HFF-Myc (cell line): ENCODE measurements around the gene ARHGAP42.

Experiments
- DNase-seq: peaks from one replicate; pipeline ENCODE4 v3.0.0-alpha.2; 2011; ENCODE audit warnings: low read depth; ENCODE audit errors: extremely low read depth
- H3K4me3 ChIP-seq: replicated peaks from 2 replicates; pipeline ENCODE4 v1.5.1; 2011; ENCODE audit warnings: low read depth, mild to moderate bottlenecking, control low read depth, low read length
- CTCF ChIP-seq: IDR thresholded peaks from 2 replicates; pipeline ENCODE4 v1.5.1; 2012; ENCODE audit warnings: mild to moderate bottlenecking, low read depth, low read length, control low read depth; ENCODE audit errors: missing control alignments

ARHGAP42 gene

GRCh38 chr11:100778166-100778785 lies 91.2 kb downstream of the ARHGAP42 start:
- no peak overlapping the region for H3K4me3 ChIP-seq
- no peak for TF ChIP-seq CTCF
- no peak for DNase-seq

GRCh38 chr11:100780470-100780869 lies 93.4 kb downstream of the ARHGAP42 start:
- no peak overlapping the region for H3K4me3 ChIP-seq
- no peak for DNase-seq
- TF ChIP-seq CTCF: no peak

- no peak overlapping the region for H3K4me3 ChIP-seq
- DNase-seq: no peak
- no peak for TF ChIP-seq CTCF
Measured at GRCh38 chr11:100785148-100785983, 98.3 kb downstream of the ARHGAP42 start.

- no peak overlapping the region for H3K4me3 ChIP-seq
- no peak for DNase-seq
- TF ChIP-seq CTCF: no peak
Measured at GRCh38 chr11:100788561-100789295, 101.6 kb downstream of the ARHGAP42 start.

- DNase-seq: no peak
- TF ChIP-seq CTCF: no peak
- H3K4me3 ChIP-seq: no peak overlapping the region
Measured at GRCh38 chr11:100789500-100789899, 102.4 kb downstream of the ARHGAP42 start.

- no peak overlapping the region for H3K4me3 ChIP-seq
- no peak for TF ChIP-seq CTCF
- DNase-seq: no peak
Measured at GRCh38 chr11:100790073-100790472, 103.0 kb downstream of the ARHGAP42 start.
